DND-41 (cell line): ENCODE data around the gene HEPN1.

Experiments used
- EZH2 ChIP-seq: IDR thresholded peaks from 3 replicates; pipeline ENCODE4 v1.6.1; 2012; ENCODE audit warnings: borderline replicate concordance, low read depth, mild to moderate bottlenecking, moderate library complexity, low read length, inconsistent platforms; ENCODE audit not compliant: severe bottlenecking
- TF ChIP-seq, protein P1 (sequence below): IDR thresholded peaks from 2 replicates; pipeline ENCODE4 v1.5.1; 2012; ENCODE audit warnings: borderline replicate concordance, low read length, moderate library complexity, mild to moderate bottlenecking; ENCODE audit not compliant: poor library complexity, severe bottlenecking; ENCODE audit errors: extremely low read depth

DNA sequence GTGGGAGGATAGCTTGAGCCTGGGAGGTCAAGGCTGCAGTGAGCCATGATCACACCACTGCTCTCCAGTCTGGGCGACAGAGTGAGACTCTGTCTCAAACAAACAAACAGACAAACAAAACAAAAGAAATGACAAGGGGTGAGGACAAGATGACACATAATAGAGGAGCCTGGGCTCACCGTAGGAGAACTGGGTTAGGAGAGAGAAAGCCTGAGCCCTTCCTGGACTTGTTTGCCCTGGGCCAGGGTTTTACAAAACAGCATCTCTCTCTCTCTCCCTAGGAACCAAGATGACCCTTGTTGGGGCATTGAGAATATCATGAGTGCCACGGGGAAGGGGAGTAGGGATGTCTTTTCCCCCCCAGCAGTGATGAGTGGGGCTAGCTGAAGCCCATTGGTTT, 38.1 kb upstream of the HEPN1 start:
- TF ChIP-seq, protein P1, sequence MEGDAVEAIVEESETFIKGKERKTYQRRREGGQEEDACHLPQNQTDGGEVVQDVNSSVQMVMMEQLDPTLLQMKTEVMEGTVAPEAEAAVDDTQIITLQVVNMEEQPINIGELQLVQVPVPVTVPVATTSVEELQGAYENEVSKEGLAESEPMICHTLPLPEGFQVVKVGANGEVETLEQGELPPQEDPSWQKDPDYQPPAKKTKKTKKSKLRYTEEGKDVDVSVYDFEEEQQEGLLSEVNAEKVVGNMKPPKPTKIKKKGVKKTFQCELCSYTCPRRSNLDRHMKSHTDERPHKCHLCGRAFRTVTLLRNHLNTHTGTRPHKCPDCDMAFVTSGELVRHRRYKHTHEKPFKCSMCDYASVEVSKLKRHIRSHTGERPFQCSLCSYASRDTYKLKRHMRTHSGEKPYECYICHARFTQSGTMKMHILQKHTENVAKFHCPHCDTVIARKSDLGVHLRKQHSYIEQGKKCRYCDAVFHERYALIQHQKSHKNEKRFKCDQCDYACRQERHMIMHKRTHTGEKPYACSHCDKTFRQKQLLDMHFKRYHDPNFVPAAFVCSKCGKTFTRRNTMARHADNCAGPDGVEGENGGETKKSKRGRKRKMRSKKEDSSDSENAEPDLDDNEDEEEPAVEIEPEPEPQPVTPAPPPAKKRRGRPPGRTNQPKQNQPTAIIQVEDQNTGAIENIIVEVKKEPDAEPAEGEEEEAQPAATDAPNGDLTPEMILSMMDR, result no peak
- no peak for TF ChIP-seq EZH2
